ENCODE measurements around the gene CARM1.
"Not testable (repeated sequence)": the region's sequence is repeated elsewhere in the genome, so short reads cannot be mapped to it uniquely, and the experiment has no call there.

CARM1 gene

DNA sequence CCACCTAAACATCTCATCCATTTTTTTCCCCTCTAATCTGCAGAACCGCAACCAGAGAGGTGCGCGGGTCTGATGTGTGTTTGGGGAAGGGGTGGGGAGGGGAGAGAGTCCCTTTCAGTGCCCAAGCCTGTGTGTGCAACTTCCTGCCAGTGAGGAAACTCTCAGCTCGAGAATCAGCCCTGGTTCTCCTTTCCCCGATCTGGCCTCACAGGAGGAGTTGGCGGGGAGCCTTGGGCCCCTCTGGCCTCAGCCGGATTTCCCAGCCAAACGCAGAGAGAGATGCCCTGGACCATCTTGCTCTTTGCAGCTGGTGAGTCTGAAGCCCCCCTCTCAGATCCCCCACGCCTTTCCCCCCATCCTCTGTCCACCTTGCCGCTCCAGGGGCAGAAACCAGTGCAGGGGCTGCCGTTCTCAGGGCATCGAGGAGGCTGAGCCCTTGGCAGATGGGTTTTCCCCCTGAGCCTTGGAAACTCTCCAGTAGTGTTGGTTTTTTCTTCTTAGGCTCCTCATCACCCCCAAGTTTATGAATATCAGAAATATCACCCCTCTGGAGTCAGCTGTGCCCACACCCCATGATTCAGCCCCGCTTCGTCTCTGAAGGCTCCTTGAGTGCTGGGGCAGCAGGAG lies 23.0 kb upstream of the CARM1 start, which contains the start of gene C19orf38:
C19orf38 (plus strand) TSS at position 186 of the 627 bp plus-strand sequence; CDS start at position 280, 94 bp downstream.
- FAIRE-seq, result no peak

DNA sequence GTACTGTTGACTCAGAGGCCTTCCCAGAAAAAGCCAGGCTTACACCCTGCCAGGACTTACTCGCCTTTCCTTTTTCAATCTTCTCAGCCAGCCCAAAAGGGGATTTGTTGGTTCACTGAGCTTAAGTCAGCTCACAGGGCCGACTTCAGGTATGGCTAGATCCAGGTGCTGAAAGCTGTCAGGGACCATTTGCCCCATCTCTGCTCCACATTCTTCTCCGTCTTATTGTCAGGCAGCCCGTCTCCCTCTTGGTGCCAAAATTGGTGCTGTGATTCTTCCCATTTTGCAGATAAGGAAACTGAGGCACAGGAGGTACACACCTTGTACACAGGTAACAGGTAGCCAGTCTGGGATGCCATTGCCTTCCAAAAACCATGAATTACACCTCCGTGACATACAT lies 20.7 kb upstream of the CARM1 start:
- no peak for FAIRE-seq

DNA sequence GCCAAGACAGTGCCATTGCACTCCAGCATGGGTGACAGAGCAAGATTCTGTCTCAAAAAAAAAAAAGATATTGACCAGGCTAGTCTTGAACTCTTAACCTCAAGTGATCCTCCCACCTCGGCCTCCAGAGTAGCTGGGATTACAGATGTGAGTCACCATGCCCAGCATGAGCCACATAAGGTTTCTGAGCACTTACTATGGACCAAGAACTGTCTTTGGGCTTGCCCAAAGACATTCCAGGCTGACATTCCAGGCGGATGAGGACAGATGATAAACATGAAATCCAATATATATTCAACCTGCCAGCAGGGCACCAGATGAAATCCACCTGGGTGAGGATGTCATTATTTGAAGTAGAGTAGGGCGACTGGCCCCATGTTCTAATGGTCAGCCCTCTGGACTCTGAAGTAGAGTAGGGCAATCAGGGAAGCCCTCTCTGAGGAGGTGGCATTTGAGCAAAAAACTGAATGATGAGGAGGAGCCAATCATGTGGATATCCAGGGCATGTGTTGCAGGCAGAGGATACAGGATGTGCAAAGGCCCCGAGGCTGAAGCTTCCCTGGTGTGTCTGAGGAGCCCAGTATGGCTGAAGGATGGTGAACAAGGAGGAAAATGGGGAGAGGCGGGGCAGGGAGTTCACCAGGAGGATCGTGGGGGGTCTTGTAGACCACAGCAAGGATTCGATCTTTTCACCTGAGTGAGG lies 19.1 kb upstream of the CARM1 start:
- no peak for FAIRE-seq

DNA sequence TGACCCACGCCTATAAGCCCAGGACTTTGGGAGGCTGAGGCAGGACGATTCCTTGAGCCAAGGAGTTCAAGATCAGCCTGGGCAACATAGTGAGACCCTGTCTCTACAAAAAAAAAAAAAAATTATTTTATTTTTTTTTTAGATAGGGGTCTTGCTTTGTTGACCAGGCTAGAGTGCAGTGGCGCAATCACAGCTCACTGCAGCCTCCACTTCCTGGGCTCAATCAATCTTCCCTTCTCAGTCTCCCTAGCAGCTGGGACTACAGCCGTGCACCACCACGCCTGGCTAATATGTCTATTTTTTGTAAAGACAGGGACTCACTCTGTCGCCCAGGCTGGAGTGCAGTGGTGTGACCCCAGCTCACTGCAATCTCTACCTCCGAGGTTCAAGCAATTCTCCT lies 18.4 kb upstream of the CARM1 start:
- no peak for FAIRE-seq

DNA sequence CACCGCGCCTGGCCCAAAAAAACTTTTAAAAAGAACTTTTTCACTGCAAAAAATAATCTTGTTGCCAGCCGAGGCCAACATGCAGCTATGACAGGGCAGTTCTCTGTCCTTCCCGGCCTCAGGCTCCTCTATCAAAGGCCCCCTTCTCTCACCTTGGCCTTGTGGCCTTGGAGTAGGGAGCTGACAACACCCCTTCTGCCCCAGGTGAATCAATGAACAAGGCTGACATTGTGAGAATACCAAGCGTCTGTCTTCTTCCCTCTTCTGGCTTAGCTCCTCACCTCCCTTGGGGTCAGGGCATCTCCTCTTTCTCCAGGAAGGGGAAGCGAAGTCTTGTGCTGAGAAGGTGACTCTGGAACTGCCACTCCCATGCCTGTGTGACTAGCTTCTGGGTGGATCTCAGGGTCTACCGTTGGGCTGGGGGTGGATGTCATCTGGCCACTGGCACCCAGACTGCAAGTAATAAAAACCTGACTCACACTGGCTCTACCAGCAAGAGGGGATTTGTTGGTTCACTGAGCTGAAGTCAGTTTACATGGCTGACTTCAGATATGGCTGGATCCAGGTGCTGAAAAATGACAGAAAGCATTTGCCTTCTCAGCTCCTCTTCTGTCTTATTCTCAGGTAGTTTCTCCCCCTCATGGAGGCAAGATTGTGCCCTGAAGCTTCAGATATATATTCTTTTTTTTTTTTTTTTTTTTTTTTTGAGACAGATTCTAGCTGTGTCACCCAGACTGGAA lies 16.8 kb upstream of the CARM1 start:
- no peak for FAIRE-seq

DNA sequence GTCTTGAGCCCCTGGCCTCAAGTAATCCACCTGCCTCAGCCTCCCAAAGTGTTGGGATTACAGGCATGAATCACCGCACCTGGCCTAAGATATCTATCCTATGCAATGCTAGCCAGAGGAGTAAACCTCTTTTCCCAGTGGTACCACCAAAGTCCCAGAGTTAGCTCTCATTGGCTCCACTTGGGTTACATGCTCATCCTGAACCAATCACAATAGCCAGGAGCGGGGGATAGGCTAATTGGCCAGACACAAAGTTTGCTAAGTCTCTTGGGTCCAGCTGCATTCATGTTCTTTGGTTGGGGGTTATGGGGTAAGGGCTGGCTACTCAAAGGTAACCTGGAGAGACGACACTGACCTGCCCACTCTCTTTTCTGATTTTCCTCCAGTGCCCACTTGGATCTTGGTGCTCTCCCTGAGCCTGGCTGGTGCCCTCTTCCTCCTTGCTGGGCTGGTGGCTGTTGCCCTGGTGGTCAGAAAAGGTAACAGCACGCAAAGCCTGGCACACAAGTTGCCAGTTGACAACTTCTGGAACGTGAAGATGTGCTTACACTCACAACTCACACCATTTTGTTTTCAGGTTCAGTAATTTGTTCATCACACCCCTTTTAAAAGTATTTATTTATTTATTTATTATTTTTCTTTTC lies 15.4 kb upstream of the CARM1 start:
- FAIRE-seq, result no peak

DNA sequence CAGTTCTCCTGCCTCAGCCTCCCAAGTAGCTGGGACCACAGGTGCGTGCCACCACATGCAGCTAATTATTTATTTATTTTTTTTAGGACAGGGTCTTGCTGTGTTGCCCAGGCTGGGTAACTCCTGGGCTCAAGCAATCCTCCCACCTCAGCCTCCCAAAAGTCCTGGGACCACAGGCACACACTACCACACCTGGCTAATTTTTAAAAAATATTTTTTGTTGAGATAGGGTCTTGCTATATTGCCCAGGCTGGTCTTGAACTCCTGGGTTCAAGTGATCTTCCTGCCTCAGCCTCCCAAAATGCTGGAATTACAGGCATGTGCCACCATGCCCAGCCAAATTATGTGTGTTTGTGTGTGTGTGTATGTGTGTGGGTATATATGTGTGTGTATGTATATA lies 14.5 kb upstream of the CARM1 start:
- not testable (repeated sequence) for FAIRE-seq

DNA sequence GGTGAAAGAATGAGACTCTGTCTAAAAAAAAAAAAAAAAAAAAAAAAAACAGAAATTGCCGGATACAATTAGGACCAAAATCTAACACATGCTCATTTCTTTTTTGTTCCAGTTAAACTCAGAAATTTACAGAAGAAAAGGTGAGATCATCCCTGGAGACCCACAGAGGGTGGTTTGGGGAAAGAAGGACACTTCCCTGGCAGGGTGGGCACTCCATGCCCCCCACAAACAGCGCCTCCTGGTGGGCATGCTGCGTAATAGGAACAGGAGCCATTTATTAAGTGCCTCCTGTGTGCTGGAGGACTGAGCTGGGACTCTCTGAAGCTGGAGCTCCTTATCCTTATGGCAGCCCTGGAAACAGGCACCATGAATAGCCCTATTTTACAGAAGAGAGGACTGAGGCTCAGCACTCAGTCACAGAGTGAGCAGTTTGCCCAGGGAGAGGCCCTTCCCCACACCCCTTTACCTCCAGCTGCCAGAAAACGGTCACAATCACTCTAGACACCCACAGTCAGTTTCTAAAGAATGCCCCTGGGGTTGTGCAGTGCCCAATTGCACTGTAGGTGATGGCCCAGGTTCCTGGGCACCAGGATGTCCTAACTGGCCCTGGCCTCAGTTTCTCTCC lies 13.0 kb upstream of the CARM1 start:
- FAIRE-seq, result no peak

DNA sequence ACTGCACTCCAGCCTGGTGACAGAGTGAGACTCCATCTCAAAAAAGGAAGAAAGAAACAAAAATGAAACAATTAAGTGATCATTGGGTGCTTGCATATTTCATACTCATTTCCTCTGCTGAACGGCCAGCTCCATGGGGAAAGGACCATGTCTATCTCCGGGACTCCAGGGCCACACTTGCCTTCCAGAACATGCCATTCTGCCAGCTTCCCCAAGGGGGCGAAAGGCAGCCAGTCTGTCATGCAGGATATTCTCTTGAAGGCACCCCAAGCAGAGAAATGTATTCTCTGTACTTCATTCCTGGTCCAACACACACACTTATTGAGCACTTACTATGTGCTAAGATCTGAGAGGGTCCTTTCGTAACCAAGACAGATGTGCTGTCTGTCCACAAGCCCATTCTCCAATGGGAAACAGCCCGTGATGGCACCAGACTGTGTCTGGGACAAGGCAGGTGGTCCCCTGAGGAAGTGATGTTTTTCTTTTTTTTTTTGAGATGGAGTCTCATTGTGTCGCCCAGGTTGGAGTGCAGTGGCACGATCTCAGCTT lies 10.2 kb upstream of the CARM1 start:
- no peak for FAIRE-seq

DNA sequence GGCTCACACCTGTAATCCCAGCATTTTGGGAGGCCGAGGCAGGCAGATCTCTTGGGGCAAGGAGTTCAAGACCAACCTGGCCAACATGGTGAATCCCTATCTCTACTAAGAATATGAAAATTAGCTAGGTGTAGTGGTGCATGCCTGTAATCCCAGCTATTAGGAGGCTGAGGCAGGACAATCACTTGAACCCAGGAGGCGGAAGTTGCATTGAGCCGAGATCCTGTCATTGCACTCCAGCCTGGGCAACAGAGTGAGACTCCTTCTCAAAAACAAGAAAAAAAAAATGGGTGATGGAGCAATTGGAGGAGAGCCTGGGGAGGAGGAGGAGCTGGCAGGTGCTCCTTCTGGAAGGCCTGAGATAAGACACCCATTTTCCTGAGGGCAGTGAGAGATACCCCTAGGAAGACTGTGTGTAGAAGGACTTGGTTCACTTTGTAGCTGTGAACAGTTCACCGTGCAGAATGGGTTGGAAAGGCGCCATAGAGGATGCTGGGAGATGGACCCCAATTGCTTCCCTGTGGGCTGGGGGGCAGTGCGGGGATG lies 8.7 kb upstream of the CARM1 start:
- FAIRE-seq, result no peak

DNA sequence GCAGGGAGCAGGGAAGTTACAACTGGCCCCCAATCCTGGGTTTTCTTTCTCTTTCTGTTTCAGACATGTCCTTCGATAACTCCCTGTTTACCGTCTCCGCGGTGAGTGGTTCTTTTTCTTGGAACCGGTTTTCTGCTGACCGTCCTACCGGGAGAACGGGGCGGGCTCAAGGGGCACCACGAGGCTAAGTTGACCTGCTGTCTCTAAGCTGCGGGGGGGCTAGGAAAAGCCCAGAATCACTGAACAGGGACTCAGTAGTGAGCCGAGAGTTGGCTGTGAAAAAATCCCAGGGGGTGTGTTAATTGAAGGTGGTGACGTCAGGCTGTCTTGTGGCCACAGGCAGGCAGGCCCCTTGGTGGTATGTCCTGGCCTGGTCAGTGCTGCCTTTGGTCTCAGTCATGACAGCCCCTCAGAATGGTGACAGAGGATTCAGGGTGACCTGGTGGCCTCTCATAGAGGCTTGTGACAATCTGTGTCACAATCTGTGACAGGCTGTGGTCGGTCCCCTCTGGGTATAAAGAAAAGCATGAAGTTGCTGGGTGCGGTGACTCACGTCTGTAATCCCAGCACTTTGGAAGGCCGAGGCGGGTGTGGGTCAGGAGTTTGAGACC lies 8.1 kb upstream of the CARM1 start:
- FAIRE-seq, result no peak

DNA sequence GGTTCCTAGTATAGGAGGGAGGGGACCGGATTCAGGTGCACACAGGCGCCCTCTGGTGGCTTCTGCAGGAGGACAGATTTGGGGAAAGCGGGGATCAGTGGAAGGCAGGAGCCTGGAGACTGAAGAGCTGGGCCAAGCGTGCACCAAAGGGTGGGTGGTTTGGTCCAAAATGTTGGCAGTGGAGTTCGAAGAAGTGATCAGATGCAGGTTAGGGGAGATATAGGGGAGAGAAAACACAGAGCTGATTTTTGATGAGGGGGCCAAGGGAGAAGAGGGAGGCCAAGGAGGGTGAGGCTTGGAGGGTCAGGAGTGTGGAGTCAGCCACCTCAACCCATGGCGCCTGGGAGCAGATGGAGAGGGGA lies 6.8 kb upstream of the CARM1 start:
- no peak for FAIRE-seq

DNA sequence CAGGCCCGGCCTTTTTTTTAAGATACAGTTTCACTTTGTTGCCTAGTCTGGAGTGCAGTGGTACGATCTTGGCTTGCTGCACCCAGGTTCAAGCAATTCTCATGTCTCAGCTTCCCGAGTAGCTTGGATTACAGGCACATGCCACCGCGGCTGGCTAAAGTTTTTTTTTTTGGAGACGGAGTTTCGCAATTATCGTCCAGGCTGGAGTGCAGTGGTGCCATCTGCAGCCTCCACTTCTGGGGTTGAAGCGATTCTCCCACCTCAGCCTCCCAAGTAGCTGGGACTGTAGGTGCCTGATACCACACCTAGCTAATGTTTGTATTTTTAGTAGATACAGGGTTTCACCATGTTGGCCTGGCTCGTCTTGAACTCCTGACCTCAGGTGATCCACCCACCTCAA lies 4.9 kb upstream of the CARM1 start:
- FAIRE-seq, result no peak

DNA sequence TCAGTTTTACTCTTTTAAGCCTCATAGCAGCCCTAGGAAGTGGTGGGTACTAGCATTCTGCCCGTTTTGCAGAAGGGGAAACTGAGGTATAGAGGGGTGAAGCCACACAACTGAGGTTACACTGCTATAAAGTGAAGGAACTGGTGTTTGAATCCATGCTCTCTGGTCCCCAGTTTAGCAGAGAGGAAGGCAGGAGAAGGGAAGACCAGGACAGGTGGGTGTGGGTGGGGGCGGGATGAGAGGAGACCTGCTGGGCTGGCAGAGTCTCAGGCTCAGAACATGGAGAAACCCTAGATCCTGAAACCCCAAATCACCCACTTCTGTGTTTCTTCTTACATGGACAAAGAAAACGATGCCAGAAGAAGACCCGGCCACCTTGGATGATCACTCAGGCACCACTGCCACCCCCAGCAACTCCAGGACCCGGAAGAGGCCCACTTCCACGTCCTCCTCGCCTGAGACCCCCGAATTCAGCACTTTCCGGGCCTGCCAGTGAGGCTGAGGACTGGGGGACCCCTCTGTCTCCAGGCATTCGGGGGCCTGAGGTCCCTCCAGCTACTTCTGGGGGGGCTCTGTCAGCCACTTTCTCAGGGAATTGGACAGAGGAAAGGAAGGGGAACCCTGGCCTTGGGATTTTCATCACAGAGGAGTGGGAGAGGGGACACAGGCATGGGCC lies 2.3 kb upstream of the CARM1 start:
- FAIRE-seq, result no peak

DNA sequence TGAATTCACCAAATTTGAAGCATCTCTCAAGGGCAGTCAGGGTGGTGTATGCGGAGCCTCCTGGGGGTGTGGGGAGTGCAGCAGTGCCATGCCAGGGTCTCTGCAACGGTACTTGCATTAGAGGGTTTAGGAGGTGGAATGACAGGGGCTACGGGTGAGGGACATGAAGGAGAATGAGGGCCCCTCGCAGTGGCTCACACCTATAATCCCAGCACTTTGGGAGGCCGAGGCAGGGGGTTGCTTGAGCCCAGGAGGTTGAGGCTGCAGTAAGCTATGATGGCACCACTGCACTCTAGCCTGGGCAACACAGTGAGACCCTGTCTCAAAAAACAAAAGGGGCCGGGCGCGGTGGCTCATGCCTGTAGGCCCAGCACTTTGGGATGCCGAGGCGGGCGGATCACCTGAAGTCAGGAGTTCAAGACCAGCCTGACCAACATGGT lies 1.5 kb upstream of the CARM1 start:
- FAIRE-seq, result not testable (repeated sequence)

DNA sequence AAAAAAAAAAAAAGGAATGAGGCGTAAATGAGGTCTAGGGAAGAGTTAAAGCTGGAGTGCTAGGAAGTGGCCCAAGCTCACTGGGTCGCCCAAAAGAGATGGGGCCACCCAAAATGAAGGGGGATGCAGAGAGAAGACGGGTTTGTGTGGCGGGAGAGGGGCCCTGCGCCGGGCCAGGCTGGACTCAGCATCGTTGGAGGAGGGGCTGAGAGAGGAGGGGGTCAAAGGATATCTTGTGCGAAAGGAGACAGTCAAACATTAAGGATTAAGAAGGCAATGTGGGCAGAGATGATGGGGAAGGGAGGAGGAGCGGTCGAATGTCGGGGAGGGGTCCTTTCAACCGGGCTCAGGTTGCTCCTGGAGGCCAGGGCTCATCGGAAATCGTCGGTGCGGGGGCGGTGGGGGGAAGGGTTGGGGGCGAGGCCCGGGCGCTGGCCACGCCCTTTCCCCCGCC lies 825 bp upstream of the CARM1 start:
- no peak for FAIRE-seq

DNA sequence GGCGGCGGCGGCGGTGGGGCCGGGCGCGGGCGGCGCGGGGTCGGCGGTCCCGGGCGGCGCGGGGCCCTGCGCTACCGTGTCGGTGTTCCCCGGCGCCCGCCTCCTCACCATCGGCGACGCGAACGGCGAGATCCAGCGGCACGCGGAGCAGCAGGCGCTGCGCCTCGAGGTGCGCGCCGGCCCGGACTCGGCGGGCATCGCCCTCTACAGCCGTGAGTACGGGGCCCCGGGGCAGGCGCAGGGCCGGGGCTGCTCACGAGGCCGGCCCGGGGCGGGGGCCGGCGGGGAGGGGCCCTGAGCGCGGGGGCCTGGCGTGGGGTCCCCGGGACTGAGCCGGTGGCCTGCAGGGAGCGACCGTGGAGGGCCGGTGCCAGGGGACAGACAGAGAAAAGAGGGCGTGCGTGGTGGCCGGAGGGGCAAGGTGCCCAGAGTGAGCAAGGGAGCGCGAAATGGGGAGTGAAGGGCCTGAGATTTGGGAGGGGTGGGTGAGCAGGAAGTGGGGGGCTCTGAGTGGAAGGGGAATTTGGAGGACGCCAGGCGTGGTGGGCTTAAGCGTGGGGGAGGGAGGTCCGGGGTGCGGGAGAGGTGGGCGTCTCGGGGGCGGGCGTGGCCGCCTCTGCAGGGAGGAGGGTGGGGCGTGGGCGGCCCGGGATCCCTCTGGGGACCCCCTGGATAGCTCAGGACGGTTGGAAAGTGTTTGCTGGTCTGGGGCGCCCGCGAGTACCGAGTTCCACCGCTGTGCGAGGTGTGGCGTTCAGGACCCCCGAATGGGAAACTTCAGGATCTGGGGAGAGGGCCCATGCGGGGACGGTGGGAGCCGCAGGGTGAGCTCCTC lies 575 bp downstream of the CARM1 start:
- FAIRE-seq, result no peak

DNA sequence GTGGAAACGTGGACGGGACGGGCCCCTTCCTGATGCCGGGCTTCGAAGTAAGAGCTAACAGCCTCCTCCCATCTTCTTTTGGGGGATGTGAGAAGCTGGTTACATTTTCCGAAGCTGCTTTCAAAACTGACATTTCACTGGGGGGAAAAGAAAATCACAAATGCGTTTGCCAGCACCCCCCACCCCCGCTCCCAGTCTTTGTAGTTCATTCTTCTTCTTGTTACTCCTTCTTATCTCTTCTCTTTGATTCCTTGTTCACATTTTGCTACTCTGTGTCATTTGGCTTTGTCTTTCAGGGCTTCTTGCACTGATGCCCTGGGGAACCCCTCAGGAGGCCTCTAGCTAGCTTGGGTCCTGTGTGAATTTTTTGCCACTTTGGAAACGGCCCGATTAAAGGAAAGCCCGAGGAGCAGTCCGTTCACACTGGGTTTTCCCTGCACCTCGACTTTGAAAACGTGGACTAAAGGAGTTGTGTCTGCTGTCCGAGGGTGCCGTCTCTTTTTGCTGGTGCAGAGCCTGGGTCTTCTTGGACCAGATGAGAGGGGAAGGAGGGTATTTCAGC lies 1.3 kb downstream of the CARM1 start:
- FAIRE-seq, result no peak

DNA sequence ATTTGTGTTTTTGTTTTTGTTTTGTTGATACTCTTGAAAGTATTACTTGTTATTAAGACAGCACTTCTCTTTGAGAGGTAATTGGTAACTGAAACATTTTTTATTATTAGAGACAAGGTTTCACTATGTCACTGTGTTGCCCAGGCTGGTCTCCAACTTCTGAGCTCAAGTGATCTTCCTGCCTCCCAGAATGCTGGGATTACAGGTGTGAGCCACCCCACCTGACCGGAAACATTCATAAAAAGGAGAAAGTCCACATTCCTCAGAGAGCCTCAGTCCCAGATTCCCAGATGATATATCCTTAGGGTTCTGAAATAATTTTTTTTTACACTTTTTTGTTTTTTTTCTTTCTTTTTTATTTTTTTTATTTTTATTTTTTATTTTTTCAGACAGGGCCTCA lies 2.7 kb downstream of the CARM1 start:
- no peak for FAIRE-seq

Data from A204.1 (cell line).